ENCODE data around the gene NR6A1.

NR6A1 gene

DNA sequence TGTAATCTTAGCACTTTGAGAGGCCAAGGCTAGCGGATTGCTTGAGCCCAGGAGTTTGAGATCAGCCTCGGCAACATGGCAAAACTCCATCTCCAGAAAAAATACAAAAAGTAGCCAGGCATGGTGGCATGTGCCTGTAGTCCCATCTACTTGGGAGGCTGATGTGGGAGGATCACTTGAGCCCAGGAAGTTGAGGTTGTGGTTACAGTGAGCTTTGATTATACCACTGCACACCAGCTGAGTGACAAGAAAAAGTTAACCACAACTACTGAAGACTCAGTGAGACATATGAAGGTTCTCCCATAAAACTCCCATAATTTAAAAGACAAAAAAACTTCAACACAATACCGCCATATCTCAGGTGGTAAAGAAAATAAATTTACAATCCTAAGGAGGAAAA is 98.0 kb downstream of the NR6A1 start:
- DNase-seq (ENCODE audit: low spot score): no peak
- Histone ChIP-seq H3K18ac (ENCODE audit: low read length) (no peak overlapping the region), H2AK5ac (ENCODE audit: low read depth, low read length) (no peak overlapping the region), H4K8ac (ENCODE audit: low read depth, low read length) (no peak overlapping the region), H3K4ac (ENCODE audit: low read length) (no peak overlapping the region), H2BK5ac (ENCODE audit: low read length) (no peak overlapping the region), H2BK12ac (ENCODE audit: low read length) (no peak overlapping the region), H3K4me2 (ENCODE audit: insufficient read depth, low read length, poor library complexity, severe bottlenecking) (no peak overlapping the region), H3K27ac (replicated peaks; ENCODE audit: low read length) (no peak overlapping the region), H3K23ac (ENCODE audit: low read depth, low read length, poor library complexity) (no peak overlapping the region), H3K9ac (ENCODE audit: low read depth, low read length, poor library complexity) (no peak overlapping the region), H4K91ac (ENCODE audit: low read depth, low read length, poor library complexity) (no peak overlapping the region), H3K79me1 (ENCODE audit: low read depth, low read length) (no peaks in the 10 kb centered on the region), H3K27me3 (ENCODE audit: control insufficient read depth in 3 of 3, insufficient read depth in 3 of 3, low read depth in 1 of 3, low read length in 3 of 3) (no peaks in the 10 kb centered on the region), H2BK120ac (ENCODE audit: low read depth, low read length) (no peak overlapping the region), H3K36me3 (replicated peaks in 1 of 2; ENCODE audit: control insufficient read depth in 2 of 2, insufficient read depth in 2 of 2, low read length in 2 of 2) (peaks cover 0 to 95% of the 10 kb centered on the region in 2 donors), H2BK15ac (ENCODE audit: low read length) (no peak overlapping the region), H3K14ac (ENCODE audit: low read length) (no peak overlapping the region), H2AFZ (ENCODE audit: low read length) (no peak overlapping the region), H3K9me3 (replicated peaks in 1 of 2; ENCODE audit: control insufficient read depth in 2 of 2, insufficient read depth in 1 of 2, low read depth in 1 of 2, low read length in 2 of 2) (no peaks in the 10 kb centered on the region), H3K4me1 (ENCODE audit: control insufficient read depth in 2 of 2, insufficient read depth in 1 of 2, low read depth in 1 of 2, low read length in 2 of 2) (no peaks in the 10 kb centered on the region), H3K4me3 (ENCODE audit: low read length in 2 of 2) (no peak overlapping the region)
- no CpG with 5 or more reads among the region's 3 CpGs for WGBS, 2 donors (ENCODE audit: extremely low coverage in 2 of 2, insufficient read length in 2 of 2, insufficient replicate concordance in 1 of 2)

DNA sequence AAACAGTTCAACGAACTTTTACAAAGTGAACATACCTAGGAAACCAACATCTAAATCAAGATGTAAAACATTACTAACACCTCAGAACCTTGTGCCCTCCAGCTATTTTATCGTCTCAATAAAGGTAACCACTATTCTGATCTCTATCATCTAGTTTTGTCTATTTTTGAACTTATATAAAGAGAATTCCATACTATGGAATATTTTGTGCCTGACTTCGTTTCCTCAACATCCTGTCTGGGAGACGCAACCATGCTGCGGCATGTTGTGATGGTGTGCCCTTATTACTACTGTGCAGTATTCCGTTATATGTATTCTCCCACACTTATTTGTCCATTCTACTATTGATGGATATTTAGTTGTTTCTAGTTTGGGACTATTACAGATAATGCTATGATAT is 99.2 kb downstream of the NR6A1 start:
- H2AFZ ChIP-seq (ENCODE audit: low read length): no peak overlapping the region
- WGBS, 2 donors (ENCODE audit: extremely low coverage in 2 of 2, insufficient read length in 2 of 2, insufficient replicate concordance in 1 of 2): no CpG with 5 or more reads among the region's 6 CpGs
- H2AK5ac ChIP-seq (ENCODE audit: low read depth, low read length): no peak overlapping the region
- H4K8ac ChIP-seq (ENCODE audit: low read depth, low read length): no peak overlapping the region
- H3K4me2 ChIP-seq (ENCODE audit: insufficient read depth, low read length, poor library complexity, severe bottlenecking): no peak overlapping the region
- no peak overlapping the region for H2BK12ac ChIP-seq (ENCODE audit: low read length)
- no peak overlapping the region for H3K14ac ChIP-seq (ENCODE audit: low read length)
- H2BK15ac ChIP-seq (ENCODE audit: low read length): no peak overlapping the region
- no peak overlapping the region for H2BK120ac ChIP-seq (ENCODE audit: low read depth, low read length)
- H3K18ac ChIP-seq (ENCODE audit: low read length): no peak overlapping the region
- no peaks in the 10 kb centered on the region for H3K79me1 ChIP-seq (ENCODE audit: low read depth, low read length)
- H3K27me3 ChIP-seq (ENCODE audit: control insufficient read depth in 3 of 3, insufficient read depth in 3 of 3, low read depth in 1 of 3, low read length in 3 of 3): no peaks in the 10 kb centered on the region
- no peak overlapping the region for H3K27ac ChIP-seq (replicated peaks; ENCODE audit: low read length)
- no peak overlapping the region for H3K9ac ChIP-seq (ENCODE audit: low read depth, low read length, poor library complexity)
- H3K36me3 ChIP-seq (replicated peaks in 1 of 2; ENCODE audit: control insufficient read depth in 2 of 2, insufficient read depth in 2 of 2, low read length in 2 of 2): peaks cover 0 to 96% of the 10 kb centered on the region in 2 donors
- no peak overlapping the region for H3K23ac ChIP-seq (ENCODE audit: low read depth, low read length, poor library complexity)
- H2BK5ac ChIP-seq (ENCODE audit: low read length): no peak overlapping the region
- H4K91ac ChIP-seq (ENCODE audit: low read depth, low read length, poor library complexity): no peak overlapping the region
- DNase-seq (ENCODE audit: low spot score): no peak
- no peaks in the 10 kb centered on the region for H3K4me1 ChIP-seq (ENCODE audit: control insufficient read depth in 2 of 2, insufficient read depth in 1 of 2, low read depth in 1 of 2, low read length in 2 of 2)
- no peaks in the 10 kb centered on the region for H3K9me3 ChIP-seq (replicated peaks in 1 of 2; ENCODE audit: control insufficient read depth in 2 of 2, insufficient read depth in 1 of 2, low read depth in 1 of 2, low read length in 2 of 2)
- no peak overlapping the region for H3K4me3 ChIP-seq (ENCODE audit: low read length in 2 of 2)
- no peak overlapping the region for H3K4ac ChIP-seq (ENCODE audit: low read length)

DNA sequence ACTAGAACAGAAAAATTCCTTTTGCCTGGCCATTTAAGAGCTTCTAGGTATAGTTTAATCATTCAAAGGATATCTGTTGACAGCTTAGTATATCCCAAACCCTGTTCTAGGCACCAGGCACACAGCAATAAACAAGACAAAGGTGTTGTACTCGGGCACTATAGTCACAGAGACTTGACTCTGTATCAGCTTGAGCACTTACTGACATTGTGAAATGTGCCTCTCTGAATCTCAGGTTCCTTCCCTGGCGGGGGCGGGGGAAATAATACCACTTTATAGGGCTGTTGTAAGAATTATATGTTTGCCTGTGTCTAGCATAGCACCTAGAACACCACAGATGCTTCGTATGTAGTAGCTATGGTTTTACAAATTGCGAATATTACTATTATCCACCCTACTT is 104.5 kb downstream of the NR6A1 start:
- Histone ChIP-seq H2BK15ac (ENCODE audit: low read length) (no peak overlapping the region), H3K9ac (ENCODE audit: low read depth, low read length, poor library complexity) (no peak overlapping the region), H3K36me3 (replicated peaks in 1 of 2; ENCODE audit: control insufficient read depth in 2 of 2, insufficient read depth in 2 of 2, low read length in 2 of 2) (peaks cover 0 to 98% of the 10 kb centered on the region in 2 donors), H3K4ac (ENCODE audit: low read length) (no peak overlapping the region), H3K4me1 (ENCODE audit: control insufficient read depth in 2 of 2, insufficient read depth in 1 of 2, low read depth in 1 of 2, low read length in 2 of 2) (peaks cover 0 to 10% of the 10 kb centered on the region in 2 donors), H2BK5ac (ENCODE audit: low read length) (no peak overlapping the region), H3K9me3 (replicated peaks in 1 of 2; ENCODE audit: control insufficient read depth in 2 of 2, insufficient read depth in 1 of 2, low read depth in 1 of 2, low read length in 2 of 2) (peaks cover 0 to 6% of the 10 kb centered on the region in 2 donors), H2BK12ac (ENCODE audit: low read length) (no peak overlapping the region), H3K4me2 (ENCODE audit: insufficient read depth, low read length, poor library complexity, severe bottlenecking) (no peak overlapping the region), H3K27ac (replicated peaks; ENCODE audit: low read length) (no peak overlapping the region), H4K91ac (ENCODE audit: low read depth, low read length, poor library complexity) (no peak overlapping the region), H3K4me3 (ENCODE audit: low read length in 2 of 2) (no peak overlapping the region), H2AFZ (ENCODE audit: low read length) (no peak overlapping the region), H3K18ac (ENCODE audit: low read length) (no peak overlapping the region), H3K27me3 (ENCODE audit: control insufficient read depth in 3 of 3, insufficient read depth in 3 of 3, low read depth in 1 of 3, low read length in 3 of 3) (no peaks in the 10 kb centered on the region), H3K14ac (ENCODE audit: low read length) (no peak overlapping the region), H3K79me1 (ENCODE audit: low read depth, low read length) (no peaks in the 10 kb centered on the region), H2BK120ac (ENCODE audit: low read depth, low read length) (no peak overlapping the region), H2AK5ac (ENCODE audit: low read depth, low read length) (no peak overlapping the region), H3K23ac (ENCODE audit: low read depth, low read length, poor library complexity) (no peak overlapping the region), H4K8ac (ENCODE audit: low read depth, low read length) (no peak overlapping the region)
- no peak for DNase-seq (ENCODE audit: low spot score)
- WGBS, 2 donors (ENCODE audit: extremely low coverage in 2 of 2, insufficient read length in 2 of 2, insufficient replicate concordance in 1 of 2): no CpG with 5 or more reads among the region's 5 CpGs

DNA sequence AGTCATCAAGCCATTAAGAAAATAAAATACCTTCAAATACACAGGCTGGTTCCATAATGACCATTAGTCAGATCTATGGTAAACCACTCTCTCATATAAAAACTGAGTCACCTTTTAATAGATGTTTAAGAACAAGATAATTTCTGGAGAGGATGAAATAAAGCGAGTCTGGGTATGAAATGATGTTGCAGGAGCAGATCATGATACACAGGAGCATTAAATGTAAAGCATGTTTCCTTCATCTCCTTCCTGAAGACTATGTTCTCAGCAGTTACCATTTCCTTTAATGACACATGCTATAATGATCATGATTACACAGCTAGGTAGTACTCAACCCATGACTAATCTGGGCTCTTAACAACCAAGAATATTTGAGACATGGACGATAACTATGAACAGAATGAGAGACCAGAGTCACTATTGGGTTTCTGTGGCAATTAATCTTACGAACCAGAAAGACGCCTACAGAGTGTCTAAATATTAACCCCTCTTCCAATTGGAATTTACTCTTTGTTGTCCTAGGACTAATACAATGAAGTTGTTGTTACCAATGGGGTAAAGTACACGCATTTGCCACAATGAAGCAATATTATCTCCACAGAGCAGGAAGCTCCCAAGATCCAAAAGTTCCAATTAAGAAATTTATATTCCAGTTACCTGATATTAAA is 105.6 kb downstream of the NR6A1 start:
- Histone ChIP-seq H3K14ac (ENCODE audit: low read length) (no peak overlapping the region), H3K27ac (replicated peaks; ENCODE audit: low read length) (no peak overlapping the region), H2BK15ac (ENCODE audit: low read length) (no peak overlapping the region), H2AK5ac (ENCODE audit: low read depth, low read length) (no peak overlapping the region), H3K9ac (ENCODE audit: low read depth, low read length, poor library complexity) (no peak overlapping the region), H3K4me2 (ENCODE audit: insufficient read depth, low read length, poor library complexity, severe bottlenecking) (no peak overlapping the region), H3K23ac (ENCODE audit: low read depth, low read length, poor library complexity) (no peak overlapping the region), H4K91ac (ENCODE audit: low read depth, low read length, poor library complexity) (no peak overlapping the region), H4K8ac (ENCODE audit: low read depth, low read length) (no peak overlapping the region), H3K4me3 (ENCODE audit: low read length in 2 of 2) (no peak overlapping the region), H3K4me1 (ENCODE audit: control insufficient read depth in 2 of 2, insufficient read depth in 1 of 2, low read depth in 1 of 2, low read length in 2 of 2) (peaks cover 3 to 16% of the 10 kb centered on the region in 2 donors), H3K9me3 (replicated peaks in 1 of 2; ENCODE audit: control insufficient read depth in 2 of 2, insufficient read depth in 1 of 2, low read depth in 1 of 2, low read length in 2 of 2) (peaks cover 0 to 6% of the 10 kb centered on the region in 2 donors), H3K27me3 (ENCODE audit: control insufficient read depth in 3 of 3, insufficient read depth in 3 of 3, low read depth in 1 of 3, low read length in 3 of 3) (no peaks in the 10 kb centered on the region), H3K4ac (ENCODE audit: low read length) (no peak overlapping the region), H3K36me3 (replicated peaks in 1 of 2; ENCODE audit: control insufficient read depth in 2 of 2, insufficient read depth in 2 of 2, low read length in 2 of 2) (peaks cover 0 to 93% of the 10 kb centered on the region in 2 donors), H3K79me1 (ENCODE audit: low read depth, low read length) (no peaks in the 10 kb centered on the region), H3K18ac (ENCODE audit: low read length) (no peak overlapping the region), H2BK120ac (ENCODE audit: low read depth, low read length) (no peak overlapping the region), H2AFZ (ENCODE audit: low read length) (no peak overlapping the region), H2BK12ac (ENCODE audit: low read length) (no peak overlapping the region), H2BK5ac (ENCODE audit: low read length) (no peak overlapping the region)
- WGBS, 2 donors (ENCODE audit: extremely low coverage in 2 of 2, insufficient read length in 2 of 2, insufficient replicate concordance in 1 of 2): no CpG with 5 or more reads among the region's 5 CpGs
- DNase-seq (ENCODE audit: low spot score): no peak

All from neuronal stem cell (in vitro differentiated cells).